ENCODE results near the gene DNAAF1. TPM values are rescaled to one million over a fixed set of nuclear protein-coding genes. Genes with fewer than 3 reads are reported as not detected.

DNAAF1 gene
- total RNA-seq, 1 donor from 2014 or later = not detected

DNA sequence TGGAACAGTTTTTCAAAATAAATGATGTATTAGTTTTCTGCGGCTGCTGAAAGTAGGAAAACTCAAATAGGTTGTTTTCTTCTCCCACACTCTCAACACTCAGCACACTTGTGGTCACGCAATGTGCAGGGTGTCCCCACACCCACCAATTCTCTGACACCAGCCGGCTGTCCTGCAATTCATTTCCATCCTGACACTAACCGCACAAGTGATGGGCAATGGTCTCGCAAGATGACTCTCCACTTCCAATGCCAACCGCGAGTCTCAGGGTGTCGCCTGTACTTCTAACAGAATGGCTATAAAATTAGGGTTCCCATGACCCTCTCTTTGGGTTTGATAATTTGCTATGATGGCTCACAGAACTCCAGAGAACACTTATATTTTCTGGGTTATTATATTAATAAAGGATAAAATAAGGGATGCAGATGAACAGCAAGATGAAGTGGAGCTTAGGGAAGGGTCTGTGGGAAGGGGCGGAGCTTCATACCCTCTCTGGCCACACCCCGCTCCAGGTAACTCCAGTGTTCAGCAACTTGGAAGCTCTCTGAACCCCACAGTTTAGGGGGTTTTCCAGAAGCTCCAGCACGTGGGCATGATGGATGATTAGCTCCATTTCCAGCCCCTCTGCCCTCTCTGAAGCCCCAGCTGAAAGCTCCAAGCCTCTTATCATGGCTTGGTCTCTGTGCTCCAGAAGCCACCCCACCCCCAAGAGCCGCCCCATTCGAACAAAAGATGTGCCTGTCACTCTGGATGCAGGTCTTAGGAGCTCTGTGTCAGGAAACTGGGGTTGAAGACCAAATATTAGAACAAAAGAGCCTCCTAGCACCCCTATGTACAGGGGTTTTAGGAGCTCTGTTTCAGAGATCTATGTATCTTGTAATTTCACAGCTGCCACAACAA is 21.9 kb downstream of the DNAAF1 start:
- no peak for DNase-seq (ENCODE audit: low read depth)

DNA sequence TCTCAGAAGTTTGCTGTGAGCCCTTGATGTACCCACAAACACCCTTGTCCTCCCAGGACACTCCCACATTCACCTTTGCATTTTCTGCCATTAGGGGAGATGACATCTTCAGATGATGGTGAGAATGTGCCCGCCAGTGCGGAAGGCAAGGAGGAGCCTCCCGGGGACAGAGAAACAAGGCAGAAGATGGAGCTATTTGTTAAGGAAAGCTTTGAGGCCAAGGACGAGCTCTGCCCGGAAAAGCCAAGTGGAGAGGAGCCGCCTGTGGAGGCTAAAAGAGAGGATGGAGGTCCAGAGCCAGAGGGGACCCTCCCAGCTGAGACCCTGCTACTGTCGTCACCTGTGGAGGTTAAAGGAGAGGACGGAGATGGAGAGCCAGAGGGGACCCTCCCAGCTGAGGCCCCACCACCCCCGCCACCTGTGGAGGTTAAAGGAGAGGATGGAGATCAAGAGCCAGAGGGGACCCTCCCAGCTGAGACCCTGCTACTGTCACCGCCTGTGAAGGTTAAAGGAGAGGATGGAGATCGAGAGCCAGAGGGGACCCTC is 24.7 kb downstream of the DNAAF1 start:
- no peak for DNase-seq (ENCODE audit: low read depth)
- TF ChIP-seq, protein P1, sequence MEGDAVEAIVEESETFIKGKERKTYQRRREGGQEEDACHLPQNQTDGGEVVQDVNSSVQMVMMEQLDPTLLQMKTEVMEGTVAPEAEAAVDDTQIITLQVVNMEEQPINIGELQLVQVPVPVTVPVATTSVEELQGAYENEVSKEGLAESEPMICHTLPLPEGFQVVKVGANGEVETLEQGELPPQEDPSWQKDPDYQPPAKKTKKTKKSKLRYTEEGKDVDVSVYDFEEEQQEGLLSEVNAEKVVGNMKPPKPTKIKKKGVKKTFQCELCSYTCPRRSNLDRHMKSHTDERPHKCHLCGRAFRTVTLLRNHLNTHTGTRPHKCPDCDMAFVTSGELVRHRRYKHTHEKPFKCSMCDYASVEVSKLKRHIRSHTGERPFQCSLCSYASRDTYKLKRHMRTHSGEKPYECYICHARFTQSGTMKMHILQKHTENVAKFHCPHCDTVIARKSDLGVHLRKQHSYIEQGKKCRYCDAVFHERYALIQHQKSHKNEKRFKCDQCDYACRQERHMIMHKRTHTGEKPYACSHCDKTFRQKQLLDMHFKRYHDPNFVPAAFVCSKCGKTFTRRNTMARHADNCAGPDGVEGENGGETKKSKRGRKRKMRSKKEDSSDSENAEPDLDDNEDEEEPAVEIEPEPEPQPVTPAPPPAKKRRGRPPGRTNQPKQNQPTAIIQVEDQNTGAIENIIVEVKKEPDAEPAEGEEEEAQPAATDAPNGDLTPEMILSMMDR (IDR thresholded peaks at IDR 0.05; ENCODE audit: insufficient read depth, low read length, poor library complexity, severe bottlenecking) = no peak
- Histone ChIP-seq H3K4me3 (ENCODE audit: low read depth, low read length) (no peak overlapping the region), H3K36me3 (ENCODE audit: control insufficient read depth, insufficient read depth, low read length) (no peaks in the 10 kb centered on the region), H3K27me3 (ENCODE audit: control insufficient read depth, insufficient read depth, low read length) (peaks cover 5% of the 10 kb centered on the region)

More for the DNA sequence above, 21.9 kb downstream of the DNAAF1 start:
- TF ChIP-seq, protein P1 (IDR thresholded peaks at IDR 0.05; ENCODE audit: insufficient read depth, low read length, poor library complexity, severe bottlenecking) = no peak
- Histone ChIP-seq H3K4me3 (ENCODE audit: low read depth, low read length) (no peak overlapping the region), H3K36me3 (ENCODE audit: control insufficient read depth, insufficient read depth, low read length) (no peaks in the 10 kb centered on the region), H3K27me3 (ENCODE audit: control insufficient read depth, insufficient read depth, low read length) (peaks cover 11% of the 10 kb centered on the region)

DNA sequence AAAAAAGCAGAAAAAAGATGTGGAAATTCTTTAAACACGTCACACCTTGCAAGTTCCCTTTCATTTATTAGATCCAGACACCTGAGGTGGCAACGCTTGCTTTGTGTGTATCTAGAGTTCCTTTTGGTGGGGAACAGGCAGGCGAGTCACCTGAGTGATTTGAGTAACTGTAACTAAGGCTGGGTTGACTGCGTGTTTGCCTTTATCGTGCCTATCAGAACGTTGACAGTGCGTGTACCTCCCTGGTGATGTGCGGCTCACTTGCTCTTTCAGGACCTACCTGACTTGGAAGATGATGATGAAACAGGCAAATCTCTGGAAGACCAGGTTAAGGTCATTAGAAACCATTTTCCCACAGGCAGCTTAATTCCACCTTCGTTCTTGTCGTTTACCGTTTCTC is 29.3 kb downstream of the DNAAF1 start:
- no peak for DNase-seq (ENCODE audit: low read depth)
- TF ChIP-seq, protein P1 (IDR thresholded peaks at IDR 0.05; ENCODE audit: insufficient read depth, low read length, poor library complexity, severe bottlenecking) = no peak

DNA sequence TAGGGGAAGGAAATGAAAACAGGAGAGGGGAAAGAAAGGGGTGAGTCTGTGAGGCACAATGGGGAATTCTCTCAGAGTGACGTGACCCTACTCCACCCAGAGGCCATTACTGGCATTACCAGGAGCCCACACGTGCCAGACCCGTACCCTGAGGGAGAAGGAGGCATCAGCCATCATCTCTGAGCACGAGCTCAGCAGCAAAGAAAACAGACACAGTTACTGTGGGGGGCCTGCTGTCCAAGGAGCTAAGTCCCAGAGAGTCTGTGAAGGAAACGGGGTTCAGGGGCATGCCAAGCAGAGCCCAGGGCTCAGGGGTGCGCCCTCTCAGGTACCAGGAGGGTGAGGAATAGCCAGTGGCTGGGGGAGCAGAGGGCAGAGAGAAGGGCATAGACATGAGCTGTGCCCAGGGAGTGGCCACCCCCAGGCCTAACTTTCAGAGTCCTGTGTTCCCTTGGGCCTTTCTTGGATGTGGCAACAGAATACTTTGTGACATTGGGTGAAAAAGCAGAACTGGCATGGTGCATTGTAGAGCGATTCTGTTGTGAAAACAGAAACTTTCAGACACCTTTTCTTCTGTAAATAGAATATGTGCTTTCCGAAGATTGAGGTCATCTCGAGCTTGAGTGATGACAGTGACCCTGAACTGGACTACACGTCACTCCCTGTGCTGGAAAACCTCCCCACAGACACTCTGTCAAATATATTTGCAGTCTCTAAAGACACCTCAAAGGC is 30.4 kb downstream of the DNAAF1 start:
- DNase-seq (ENCODE audit: low read depth) = no peak
- Histone ChIP-seq H3K27me3 (ENCODE audit: control insufficient read depth, insufficient read depth, low read length) (no peaks in the 10 kb centered on the region), H3K4me3 (ENCODE audit: low read depth, low read length) (no peak overlapping the region), H3K36me3 (ENCODE audit: control insufficient read depth, insufficient read depth, low read length) (no peaks in the 10 kb centered on the region)
- TF ChIP-seq, protein P1 (IDR thresholded peaks at IDR 0.05; ENCODE audit: insufficient read depth, low read length, poor library complexity, severe bottlenecking) = peak; percentile 84

More for the DNA sequence above, 29.3 kb downstream of the DNAAF1 start:
- Histone ChIP-seq H3K27me3 (ENCODE audit: control insufficient read depth, insufficient read depth, low read length) (no peaks in the 10 kb centered on the region), H3K36me3 (ENCODE audit: control insufficient read depth, insufficient read depth, low read length) (no peaks in the 10 kb centered on the region), H3K4me3 (ENCODE audit: low read depth, low read length) (no peak overlapping the region)

DNA sequence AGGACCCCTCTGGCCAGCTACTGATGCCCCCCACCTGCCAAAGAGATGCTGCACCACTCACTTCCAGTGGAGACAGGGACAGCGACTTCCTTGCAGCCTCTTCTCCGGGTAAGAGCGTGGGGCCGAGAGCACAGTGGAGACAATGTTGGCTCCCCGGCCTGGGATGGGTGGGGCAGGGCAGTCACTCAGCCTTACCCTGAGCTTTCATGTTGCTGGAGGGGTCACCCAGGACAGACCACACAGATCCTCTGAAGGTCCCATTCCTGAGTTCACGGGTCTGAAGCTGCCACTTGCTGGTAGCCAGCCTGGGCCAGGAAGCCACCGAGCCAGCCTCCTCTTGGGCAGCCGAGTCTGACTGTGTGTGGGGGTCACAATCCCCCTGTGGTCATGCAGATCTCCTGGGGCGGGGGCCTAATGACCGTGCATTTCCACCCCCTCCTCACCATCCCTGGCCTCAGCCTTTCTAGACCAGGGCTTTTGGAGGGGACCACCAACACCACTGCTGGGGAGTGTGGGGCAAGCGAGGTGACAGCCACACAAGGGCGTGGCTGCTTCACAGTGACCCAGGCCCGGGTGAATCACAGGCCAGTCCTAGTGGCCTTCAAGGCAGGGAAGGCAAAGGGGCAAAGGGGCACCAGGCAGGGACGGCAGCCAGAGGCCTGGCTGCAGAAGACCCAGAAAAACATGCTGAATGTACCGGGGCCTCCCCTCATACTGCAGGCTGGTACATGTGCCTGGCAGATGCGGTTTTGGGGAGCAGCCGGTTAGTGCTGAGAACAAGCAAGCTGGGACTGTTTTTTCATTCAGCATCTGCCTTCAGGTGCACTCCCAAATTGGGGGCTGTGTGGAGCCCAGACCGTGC is 31.3 kb downstream of the DNAAF1 start:
- Histone ChIP-seq H3K36me3 (ENCODE audit: control insufficient read depth, insufficient read depth, low read length) (no peaks in the 10 kb centered on the region), H3K27me3 (ENCODE audit: control insufficient read depth, insufficient read depth, low read length) (no peaks in the 10 kb centered on the region), H3K4me3 (ENCODE audit: low read depth, low read length) (no peak overlapping the region)
- TF ChIP-seq, protein P1 (IDR thresholded peaks at IDR 0.05; ENCODE audit: insufficient read depth, low read length, poor library complexity, severe bottlenecking) = no peak
- DNase-seq (ENCODE audit: low read depth) = no peak
